NCI-H2227 (cell line): ENCODE data around the gene GDF2.
A peak's percentile ranks its signal among the peaks of the same experiment; 100 is the strongest.

ENCODE experiments used
- DNase-seq: peaks from one replicate; lab custom pipeline; 2025; ENCODE audit not compliant: unreplicated experiment; lab: John Stamatoyannopoulos, UW

The GDF2 gene

DNA sequence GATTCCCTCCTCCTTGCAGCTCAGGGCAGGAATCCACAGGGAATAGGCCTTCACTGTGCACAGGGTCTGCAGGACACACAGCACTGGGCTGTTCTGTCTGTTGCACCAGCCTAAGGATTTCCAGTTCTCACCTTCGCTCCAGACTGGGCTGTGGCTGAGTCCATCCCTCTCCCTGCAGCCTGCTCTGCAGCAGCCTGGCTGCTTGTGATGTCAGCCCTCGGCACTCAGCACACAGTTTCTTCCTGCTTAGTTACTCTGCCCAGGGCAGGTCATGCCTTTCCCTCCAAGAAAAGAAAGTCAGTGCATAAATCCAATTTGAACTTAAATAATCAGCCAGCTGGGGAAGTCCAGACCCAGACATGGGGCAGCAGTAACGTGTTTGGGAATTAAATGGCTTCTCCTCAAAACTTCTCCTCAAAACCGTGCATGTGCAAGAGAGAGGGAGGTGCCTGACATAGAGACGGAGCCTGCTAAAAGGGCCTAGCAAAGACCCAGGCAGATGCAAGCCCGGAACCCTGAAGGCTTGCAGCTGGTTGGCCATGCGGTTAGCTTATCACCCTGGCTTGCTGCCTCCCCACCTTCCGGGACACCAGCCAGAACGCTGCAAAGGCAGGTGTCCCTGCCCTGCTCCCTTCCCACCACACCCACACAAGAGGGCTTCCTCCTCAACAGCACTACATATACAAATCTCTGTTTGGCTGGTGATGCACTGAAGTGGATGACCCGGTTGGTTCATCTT, 10.9 kb upstream of the GDF2 start:
- DNase-seq: no peak

DNA sequence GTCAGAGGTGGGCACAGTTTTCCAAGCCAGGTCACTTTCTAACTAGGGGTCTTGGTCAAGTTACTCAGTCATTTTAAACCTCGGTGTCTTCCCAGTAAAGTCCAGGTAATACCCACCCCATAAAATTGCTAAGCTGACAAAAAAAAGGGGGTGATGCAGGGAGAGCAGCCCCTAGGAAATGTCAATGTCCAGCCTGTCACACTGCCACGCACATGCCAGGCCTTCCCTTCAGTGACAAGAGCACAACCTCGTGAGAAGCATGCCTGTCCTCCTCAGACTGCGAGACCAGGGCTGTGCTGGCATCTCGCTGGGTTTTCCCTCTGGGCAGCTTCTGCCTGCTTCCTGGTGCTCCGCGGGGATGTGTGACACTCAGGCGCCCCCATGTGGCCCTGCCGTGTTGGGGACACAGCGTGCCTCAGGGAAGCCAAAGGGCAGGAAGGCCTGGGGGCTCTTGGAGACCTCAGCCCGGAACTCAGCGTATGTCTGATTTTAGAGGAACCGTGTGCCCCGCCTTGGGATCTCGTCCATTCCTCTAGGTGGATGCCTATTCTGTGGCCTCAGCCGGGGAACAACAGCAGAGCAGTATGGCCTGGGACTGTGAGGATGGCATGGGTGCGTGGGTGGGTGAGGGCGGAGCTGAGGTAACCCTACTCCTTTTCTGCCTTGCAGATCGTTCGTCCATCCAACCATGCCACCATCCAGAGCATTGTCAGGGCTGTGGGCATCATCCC, 10.2 kb upstream of the GDF2 start:
- DNase-seq: peak; percentile 37

DNA sequence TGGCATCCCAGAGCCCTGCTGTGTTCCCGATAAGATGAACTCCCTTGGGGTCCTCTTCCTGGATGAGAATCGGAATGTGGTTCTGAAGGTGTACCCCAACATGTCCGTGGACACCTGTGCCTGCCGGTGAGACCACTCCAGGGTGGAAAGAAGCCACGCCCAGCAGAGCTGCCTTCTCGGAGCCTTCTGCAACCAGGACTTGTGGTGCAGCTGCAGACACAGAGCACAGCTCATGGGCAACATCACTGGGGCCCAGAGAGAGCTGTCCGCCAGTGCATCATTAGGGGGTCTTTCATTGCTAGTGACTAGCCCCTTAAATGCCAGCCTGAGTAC, 9.6 kb upstream of the GDF2 start:
- no peak for DNase-seq

DNA sequence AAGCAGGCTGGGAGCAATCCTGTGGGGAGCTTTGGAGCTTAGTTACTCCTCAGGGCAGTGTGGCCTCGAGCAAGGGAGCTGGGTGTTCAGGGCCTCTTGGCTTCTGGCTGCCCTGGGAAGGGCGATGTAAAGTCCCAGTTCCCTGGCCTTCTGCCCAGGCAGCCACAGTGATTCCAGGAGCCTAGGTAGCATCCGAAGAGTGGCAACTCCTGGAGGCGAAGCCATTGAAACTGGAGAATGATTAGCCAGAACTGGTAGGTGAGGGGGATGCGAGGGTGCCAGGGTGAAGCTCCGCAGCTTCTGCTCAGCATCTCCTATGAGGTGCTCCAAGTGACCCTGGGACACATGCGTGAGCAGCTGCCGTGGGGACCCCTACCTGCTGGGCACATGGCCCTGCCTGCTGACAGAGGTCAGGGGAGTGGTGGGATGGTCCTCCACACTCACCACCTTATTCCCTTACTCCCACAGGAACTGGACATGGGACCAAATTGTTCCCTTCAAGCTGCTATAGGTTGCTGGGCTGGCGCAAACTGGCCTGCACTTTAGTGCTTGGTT, 7.8 kb upstream of the GDF2 start:
- no peak for DNase-seq

DNA sequence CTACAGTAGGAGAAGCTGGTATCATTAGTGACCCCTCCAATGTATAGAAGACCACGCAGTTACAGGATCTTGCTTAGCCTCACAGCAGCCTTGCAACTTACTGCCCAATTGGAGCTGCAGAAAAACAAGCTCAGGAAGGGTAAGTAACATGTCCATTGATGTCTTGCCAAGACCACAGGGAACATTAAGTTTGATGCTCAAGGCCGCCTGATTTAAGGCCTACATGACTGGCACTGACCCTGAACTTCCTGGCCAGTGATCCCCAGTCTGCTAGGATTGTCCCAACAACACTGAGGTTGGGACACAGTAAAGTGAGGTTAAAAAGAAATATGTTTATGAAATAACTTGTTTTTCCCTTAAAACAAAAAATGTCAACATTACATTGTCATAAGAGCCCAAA, 6.8 kb upstream of the GDF2 start:
- DNase-seq: no peak

DNA sequence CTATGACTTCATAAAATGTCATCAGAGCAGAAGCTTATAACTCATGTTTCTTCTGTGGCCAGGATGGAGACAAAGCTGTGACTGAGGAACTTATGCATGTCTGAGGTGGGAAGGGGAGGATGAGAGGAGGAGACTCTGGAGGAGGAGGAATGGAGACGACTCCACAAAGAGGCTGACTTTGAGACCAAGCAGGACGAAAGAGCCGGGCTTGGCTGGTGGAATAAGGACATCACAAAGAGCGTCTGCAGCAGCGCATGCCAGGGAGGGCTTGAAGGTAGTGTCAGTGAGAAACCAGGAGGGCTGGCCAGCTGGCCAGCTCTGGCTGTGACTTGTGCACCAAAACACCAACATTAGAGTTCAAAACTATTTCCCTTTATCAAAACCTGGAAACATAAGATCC, 6.1 kb upstream of the GDF2 start:
- DNase-seq: no peak

DNA sequence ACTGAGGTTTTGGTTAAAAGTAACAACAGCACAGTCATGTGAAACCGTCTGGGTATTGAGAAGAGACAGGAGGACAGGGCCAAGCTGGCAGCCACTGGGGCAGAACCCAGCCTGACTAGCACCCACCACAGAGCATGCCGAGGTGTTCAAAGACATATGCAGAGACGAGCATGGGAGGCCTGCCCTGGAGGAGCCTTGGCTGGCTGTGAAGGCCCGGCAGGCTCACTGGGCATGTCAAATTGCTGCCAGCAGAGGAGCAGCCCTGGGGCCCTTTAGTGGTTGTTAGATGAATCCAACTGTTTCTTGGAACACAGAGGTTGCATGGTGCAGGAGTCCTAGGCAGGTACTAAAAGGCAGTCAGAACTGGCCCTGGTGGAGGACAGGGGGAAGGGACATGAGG, 5.0 kb upstream of the GDF2 start:
- DNase-seq: no peak

DNA sequence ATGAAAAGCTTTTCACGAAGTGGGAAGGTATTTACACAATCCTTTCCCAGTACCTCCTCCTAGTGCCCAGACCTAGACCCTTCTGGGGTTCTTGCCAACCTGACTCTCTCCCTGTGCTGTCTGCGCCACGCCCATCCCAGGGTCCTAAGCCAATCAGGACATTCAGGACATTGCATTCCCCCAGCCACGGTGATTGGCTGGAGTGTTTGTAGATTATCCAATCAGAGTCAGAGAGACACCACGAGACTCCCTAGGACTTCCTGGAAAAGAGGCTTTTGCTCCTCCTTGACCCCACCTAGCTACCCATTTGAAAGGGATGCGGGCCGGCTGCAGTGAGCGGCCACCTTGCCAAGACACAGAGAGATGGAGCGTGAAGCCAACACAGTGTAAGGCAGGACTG, 3.5 kb upstream of the GDF2 start:
- DNase-seq: no peak

DNA sequence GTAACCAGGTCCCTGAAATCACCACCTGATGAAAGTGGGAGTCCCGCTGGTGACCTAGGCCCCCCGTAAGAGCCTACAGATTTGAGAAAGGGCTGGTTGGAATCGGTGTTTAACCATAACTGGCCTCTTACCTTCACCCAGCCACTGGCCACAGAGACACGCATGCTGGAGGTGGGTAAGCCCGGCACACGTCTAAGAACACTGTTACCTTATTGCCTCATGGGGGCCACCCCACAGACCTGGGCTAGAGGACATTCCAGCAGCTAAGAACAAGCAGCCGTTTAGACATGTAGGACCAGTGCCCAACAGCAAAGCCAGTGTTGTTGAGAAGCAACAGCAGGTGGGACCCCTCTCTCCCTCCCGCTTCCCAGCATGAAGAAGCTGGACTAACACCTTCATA, 2.5 kb upstream of the GDF2 start:
- DNase-seq: no peak

DNA sequence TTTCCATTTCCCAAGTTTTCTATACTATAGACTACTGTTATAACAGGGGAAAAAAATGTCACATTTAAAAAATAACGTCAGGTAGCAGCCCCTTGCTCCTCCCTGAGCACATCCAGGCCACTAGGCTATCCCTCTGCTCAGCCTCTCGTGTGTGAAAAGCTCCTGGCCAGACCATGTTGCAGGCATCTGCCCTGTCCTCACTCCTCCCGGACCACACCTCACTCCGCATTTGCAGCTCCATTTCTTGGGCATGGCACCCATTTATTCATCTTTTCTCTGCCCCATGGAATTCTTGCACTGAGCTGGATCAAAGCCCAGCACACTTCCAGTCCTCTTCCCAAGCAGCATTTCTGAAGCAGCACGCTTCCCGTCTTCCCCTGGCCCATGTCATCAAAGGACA, 1.4 kb upstream of the GDF2 start:
- DNase-seq: no peak

DNA sequence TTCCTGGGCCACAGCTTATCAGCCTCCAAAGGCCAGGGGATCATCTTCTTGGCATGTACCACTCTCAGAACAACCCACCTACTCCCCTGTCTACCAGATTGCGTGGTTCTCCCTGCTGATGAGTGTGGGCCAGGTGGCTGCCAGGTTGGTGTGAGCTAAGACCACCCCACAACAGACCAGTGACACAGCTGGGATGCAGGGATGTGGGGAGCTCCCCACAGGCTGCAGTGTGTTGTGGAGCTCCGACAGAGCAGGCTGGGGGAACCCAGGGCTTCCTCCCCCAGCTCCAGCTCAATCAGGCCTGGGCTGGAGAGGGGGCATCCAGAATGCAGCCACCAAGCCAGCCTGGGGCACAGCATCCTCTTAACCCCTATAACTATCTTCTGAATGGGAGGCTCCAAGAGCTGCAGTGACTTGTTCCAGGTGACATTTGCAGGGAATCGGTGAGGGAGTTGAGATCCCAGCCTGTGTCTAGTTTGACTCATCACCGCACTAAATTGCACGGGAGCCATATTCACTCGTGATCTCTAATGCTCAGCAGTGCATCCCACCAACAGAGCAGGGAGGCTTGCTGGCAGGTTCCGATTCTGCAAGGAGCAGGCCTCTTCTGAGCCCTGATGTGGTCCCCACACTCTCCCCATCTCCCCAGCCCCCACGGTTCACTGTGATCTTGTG, 596 bp upstream of the GDF2 start:
- no peak for DNase-seq

DNA sequence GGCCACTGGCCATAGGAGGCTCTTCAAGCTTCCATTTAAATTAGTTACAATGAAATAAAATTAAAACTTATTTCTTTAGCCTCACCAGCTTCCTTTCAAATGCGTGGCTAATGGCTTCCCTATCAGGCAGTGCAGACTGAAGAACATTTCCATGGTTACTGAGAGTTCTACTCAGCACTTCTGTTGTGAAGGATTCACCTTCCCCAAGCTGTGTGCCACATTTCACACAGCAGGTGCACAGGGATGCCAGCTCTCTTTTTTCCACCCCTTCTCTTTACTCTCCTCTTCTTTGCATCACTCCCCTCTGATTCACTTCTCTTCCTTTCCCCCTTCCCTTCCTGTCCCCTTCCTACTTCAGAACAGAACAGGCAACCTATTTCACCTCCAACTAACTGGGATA, 833 bp downstream of the GDF2 start:
- DNase-seq: no peak

DNA sequence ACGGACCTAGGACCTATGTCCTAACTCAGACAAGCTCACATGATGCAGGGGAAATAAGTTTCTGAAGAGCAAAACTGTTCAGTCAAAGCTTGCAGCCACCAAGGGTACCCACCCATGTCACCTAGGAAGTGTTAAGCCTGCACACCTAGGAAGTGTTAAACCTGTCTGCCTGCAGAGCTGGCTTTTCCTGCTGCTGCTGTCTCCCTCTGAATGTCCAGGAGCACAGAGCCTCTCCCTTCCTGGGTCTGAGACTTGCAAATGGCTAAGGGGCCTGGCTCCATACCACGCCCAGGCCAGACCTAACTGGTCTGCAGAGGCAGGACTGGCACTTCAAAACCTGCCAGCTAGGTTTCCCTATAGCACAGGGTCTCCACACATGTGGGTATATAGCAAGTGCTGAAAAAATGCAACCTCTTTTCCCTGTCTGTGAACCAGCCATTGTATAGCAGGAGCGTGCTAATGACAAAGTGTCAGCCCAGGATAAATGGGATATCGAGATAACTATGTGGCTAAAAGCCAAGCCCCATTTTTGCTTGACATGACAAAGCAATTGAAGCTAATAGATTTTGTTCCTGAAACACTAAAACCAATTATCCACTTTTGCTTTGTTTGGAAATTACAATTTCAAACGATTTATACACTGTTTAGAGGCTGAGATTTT, 1.5 kb downstream of the GDF2 start:
- no peak for DNase-seq

DNA sequence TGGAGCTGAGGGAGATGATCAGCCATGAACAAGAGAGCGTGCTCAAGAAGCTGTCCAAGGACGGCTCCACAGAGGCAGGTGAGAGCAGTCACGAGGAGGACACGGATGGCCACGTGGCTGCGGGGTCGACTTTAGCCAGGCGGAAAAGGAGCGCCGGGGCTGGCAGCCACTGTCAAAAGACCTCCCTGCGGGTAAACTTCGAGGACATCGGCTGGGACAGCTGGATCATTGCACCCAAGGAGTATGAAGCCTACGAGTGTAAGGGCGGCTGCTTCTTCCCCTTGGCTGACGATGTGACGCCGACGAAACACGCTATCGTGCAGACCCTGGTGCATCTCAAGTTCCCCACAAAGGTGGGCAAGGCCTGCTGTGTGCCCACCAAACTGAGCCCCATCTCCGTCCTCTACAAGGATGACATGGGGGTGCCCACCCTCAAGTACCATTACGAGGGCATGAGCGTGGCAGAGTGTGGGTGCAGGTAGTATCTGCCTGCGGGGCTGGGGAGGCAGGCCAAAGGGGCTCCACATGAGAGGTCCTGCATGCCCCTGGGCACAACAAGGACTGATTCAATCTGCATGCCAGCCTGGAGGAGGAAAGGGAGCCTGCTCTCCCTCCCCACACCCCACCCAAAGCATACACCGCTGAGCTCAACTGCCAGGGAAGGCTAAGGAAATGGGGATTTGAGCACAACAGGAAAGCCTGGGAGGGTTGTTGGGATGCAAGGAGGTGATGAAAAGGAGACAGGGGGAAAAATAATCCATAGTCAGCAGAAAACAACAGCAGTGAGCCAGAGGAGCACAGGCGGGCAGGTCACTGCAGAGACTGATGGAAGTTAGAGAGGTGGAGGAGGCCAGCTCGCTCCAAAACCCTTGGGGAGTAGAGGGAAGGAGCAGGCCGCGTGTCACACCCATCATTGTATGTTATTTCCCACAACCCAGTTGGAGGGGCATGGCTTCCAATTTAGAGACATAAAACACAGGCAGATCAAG, 3.3 kb downstream of the GDF2 start:
- DNase-seq: no peak

DNA sequence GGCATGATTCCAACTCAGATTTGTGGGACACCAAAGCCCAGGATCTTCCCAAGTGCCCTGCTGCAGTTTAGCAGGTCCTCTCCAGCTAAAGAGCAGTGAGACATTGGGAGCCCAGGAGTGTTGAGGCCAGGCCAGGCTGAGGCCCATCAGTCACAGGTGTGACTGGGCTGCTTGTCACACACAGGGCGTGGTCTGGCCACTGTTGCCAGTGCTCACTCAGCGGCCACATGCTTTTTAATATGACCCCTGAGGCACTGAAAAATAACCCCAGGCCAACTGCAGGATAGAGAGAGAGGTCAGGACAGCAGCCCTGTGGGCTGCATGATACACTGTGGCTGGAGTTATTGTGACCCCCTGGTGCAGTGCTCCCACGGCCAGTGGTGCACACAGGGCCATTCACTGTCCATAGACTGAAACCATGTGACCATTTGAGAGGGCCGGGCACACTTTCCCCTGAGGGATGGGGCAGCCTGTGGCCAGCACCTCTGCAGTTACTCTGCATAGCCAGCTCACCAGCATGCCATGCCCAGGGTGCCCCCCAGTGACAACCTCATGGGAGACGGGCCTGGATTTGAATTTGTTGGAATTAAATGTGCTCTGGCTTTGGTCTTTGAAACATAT, 4.2 kb downstream of the GDF2 start:
- DNase-seq: no peak

DNA sequence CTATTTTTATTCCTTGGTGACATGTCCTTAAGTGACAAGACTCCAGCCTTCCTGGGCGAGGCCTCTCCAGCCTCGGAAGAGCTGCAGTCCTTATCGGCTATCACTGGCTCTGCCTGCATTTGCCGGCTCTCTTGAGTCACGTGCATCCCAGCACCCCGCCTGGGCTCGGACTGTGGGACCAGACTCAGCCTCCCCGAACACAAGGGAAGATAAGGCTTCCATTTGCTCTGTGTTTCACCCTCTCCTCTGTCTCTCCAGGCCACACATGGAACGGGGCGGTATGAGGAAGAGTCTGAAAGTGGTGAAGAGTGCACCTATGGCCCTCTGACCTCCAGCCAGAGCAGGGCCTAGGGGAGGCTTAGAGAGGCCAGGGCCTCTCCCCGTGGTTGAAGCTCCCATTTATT, 4.7 kb downstream of the GDF2 start:
- no peak for DNase-seq

DNA sequence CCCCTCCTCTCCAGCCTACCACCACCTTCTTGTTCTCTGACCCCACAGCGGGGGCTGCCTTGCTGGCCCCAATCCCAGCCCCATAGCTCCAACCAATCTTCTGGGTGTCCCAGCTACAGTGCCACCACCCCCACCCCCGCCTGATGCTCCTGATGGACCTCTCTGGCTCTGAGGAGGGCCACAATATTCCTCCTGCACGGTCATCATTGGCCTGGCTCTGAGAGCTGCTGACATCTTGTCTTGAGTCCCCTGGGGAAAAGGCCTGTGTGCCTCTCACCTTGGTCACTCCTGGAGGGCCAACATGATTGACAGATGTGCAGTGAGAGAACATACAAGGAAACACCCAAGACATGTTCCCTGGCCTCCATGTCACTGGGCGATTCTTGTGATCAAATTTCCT, 7.6 kb downstream of the GDF2 start:
- no peak for DNase-seq

DNA sequence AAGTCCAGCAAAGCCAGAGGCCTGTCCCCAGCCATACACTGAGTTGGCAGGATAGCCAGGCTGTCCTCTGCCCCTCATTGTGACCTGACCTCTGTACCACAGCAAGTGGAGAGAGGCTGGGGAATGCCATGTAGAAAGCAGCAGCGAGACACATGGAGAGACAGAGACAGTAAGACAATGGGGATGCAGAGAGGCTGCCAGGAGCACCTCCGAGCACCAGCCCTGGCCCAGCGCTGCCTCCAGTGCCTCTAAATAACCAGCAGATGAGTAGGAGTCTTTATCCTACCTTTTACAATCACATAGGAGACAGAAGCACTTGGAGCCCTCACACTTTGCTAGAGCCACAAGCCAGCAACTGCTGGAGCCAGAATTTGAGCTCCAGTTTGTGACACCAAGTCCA, 8.1 kb downstream of the GDF2 start:
- DNase-seq: no peak

DNA sequence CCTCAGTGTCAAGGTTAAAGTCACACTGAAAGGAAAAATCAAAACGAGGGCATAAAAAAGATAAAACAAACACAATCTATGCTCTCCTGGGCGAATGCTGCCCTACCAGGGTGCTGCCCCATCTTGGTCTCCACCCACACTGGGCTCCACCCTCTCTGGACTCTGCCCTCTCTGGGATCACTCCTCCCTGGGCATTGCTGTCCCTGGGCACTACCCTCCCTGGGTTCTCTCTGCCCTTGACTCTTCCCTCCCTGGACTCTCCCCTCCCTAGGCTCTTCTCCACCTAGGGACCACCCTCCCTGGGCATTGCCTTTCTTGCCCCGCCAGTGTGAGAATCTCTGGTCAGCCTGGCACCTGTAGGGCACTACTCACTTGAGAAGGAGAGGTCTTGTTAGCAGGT, 8.6 kb downstream of the GDF2 start:
- DNase-seq: no peak

DNA sequence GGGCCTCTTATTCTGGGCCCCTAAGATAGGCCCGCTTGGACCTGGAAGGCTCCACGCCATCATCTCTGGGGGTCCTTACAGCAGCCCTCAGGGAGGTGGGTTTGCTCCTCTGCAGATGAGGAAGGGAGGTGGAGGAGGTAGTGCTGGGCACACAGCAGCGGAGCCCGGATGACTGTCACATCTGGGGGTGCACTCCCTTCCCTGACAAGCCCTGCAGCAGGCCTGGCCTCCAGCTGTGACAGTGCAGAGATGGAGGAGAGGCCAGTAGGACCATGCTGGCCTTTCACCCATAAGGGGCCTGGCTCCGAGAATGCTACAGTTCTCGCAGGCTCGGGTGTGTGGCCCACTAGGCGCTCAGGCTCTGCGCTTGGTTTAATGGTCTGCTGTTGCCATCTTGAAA, 9.2 kb downstream of the GDF2 start:
- no peak for DNase-seq
